Gastroesophageal sphincter (tissue), 4 donors: ENCODE measurements around the gene DKK2. TPM values are rescaled to one million over a fixed set of nuclear protein-coding genes. Genes with fewer than 3 reads are reported as not detected.

Experiments
- ATAC-seq: fragments of 150-250 bp; one replicate; pipeline ENCODE4 v1.9.1; 2016; ENCODE audit warnings: mild to moderate bottlenecking, moderate library complexity
- H3K27ac ChIP-seq, 4 donors: fragments of 200-600 bp; sonication (generic) in 3 of 4; 1 replicate in 3 of 4; 2 replicates in 1 of 4; pipeline ENCODE4 v1.5.1; 2016 to 2019
- H3K27me3 ChIP-seq: fragments of 200-600 bp; sonication (generic); one replicate; pipeline ENCODE4 v1.5.1; 2019
- H3K36me3 ChIP-seq, 2 donors: fragments of 200-600 bp; sonication (generic); one replicate each; pipeline ENCODE4 v1.5.1; 2019; ENCODE audit warnings: control low read depth in 1 of 2
- H3K4me1 ChIP-seq, 3 donors: fragments of 200-600 bp; sonication (generic); 1 replicate in 2 of 3; 2 replicates in 1 of 3; pipeline ENCODE4 v1.5.1; 2016 to 2019; ENCODE audit warnings: control low read depth in 2 of 3
- H3K4me3 ChIP-seq, 2 donors: fragments of 200-600 bp; sonication (generic); one replicate each; pipeline ENCODE4 v1.5.1; 2019; ENCODE audit warnings: mild to moderate bottlenecking in 1 of 2, moderate library complexity in 1 of 2
- H3K9me3 ChIP-seq, 3 donors: fragments of 200-600 bp; sonication (generic); one replicate each; pipeline ENCODE4 v1.5.1; 2017 to 2019; ENCODE audit warnings: control low read depth in 2 of 3
- CTCF ChIP-seq, 4 experiments: fragments of 200-600 bp in 2 of 4; fragments of 450-650 bp in 2 of 4; sonication (generic) in 1 of 4; IDR thresholded peaks; one replicate each; pipeline ENCODE4 v1.5.1; 2017 to 2019; ENCODE audit warnings: antibody characterized with exemption in 4 of 4, mild to moderate bottlenecking in 2 of 4, moderate library complexity in 2 of 4
- EP300 ChIP-seq: sonication (generic); formaldehyde crosslinking; IDR thresholded peaks from one replicate; pipeline ENCODE4 v1.6.1; 2017; ENCODE audit warnings: antibody characterized with exemption, mild to moderate bottlenecking
- POLR2A ChIP-seq, 2 donors: fragments of 450-650 bp; IDR thresholded peaks; one replicate each; pipeline ENCODE4 v1.6.1; 2017; ENCODE audit warnings: antibody characterized with exemption in 2 of 2, mild to moderate bottlenecking in 2 of 2, moderate library complexity in 1 of 2
- POLR2AphosphoS5 ChIP-seq: sonication (generic); formaldehyde crosslinking; IDR thresholded peaks from one replicate; pipeline ENCODE4 v1.6.1; 2017; ENCODE audit warnings: antibody characterized with exemption
- WGBS, 2 donors: methylation state at CpG; one replicate each; pipeline ENCODE4 v1.1.5; 2018; ENCODE audit warnings: low coverage in 1 of 2; 5-methylcytosine and 5-hydroxymethylcytosine counted together
- total RNA-seq, 4 donors: library from RNA; depleted of rRNA; stranded (reverse); fragments of >200 nt; gene quantifications; one replicate each; pipeline ENCODE4 v1.1.0, GENCODE V29; 2016

Gene DKK2
- total RNA-seq, 4 donors from 2014 or later: 0.27 to 1.8 (median 0.27) TPM; not detected in 1

GRCh38 chr4:106892786-106893185 is 143.3 kb downstream of the DKK2 start:
- no peak overlapping the region for H3K27ac ChIP-seq
- no peaks in the 10 kb centered on the region for H3K36me3 ChIP-seq
- H3K27me3 ChIP-seq: no peaks in the 10 kb centered on the region
- no peak for ATAC-seq
- 59% methylated on average over 3 of the region's 6 CpGs; no CpG with 5 or more reads in 1 of the 2 donors for WGBS, 2 donors
- TF ChIP-seq POLR2AphosphoS5 (no peak), POLR2A (IDR thresholded peaks at IDR 0.05) (no peak), CTCF (IDR thresholded peaks at IDR 0.05) (no peak), EP300 (no peak)
- no peak overlapping the region for H3K4me3 ChIP-seq
- H3K4me1 ChIP-seq: no peaks in the 10 kb centered on the region
- H3K9me3 ChIP-seq: peaks cover 0 to 6% (median 0%) of the 10 kb centered on the region in 3 donors

DNA sequence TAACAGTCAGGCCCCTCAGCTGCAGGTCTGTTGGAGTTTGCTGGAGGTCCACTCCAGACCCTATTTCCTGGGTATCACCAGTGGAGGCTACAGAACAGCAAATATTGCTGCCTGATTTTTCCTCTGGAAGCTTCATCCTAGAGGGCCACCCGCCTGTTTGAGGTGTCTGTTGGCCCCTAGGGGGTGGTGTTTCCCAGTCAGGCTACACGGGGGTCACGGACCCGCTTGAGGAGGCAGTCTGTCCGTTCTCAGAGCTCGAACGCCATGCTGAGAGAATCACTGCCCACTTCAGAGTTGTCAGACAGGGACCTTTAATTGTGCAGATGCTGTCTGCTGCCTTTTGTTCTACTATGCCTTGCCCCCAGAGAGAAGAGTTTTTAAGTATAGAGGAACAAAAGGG is 160.8 kb downstream of the DKK2 start:
- no peaks in the 10 kb centered on the region for H3K9me3 ChIP-seq
- no peak overlapping the region for H3K4me3 ChIP-seq
- no peak overlapping the region for H3K27ac ChIP-seq
- H3K27me3 ChIP-seq: no peaks in the 10 kb centered on the region
- TF ChIP-seq EP300 (no peak), POLR2AphosphoS5 (no peak), POLR2A (IDR thresholded peaks at IDR 0.05) (no peak), CTCF (IDR thresholded peaks at IDR 0.05) (no peak)
- ATAC-seq: no peak
- 40 to 70% methylated on average over 1 to 2 of the region's 7 CpGs for WGBS, 2 donors
- no peaks in the 10 kb centered on the region for H3K36me3 ChIP-seq
- H3K4me1 ChIP-seq: no peaks in the 10 kb centered on the region
